PC-3 (cell line): ENCODE results near the gene SLAMF7.

ENCODE experiments used
- CTCF ChIP-seq: fragments of 300-600 bp; sonication (generic); conservative IDR thresholded peaks from 2 replicates; pipeline ENCODE4 v1.5.1; 2017; ENCODE audit warnings: antibody characterized with exemption, low read depth, mild to moderate bottlenecking, low read length
- EZH2 ChIP-seq: fragments of 300-600 bp; sonication (generic); IDR thresholded peaks from one replicate; pipeline ENCODE4 v1.6.1; 2017; ENCODE audit warnings: antibody characterized with exemption, mild to moderate bottlenecking, low read length; ENCODE audit not compliant: unreplicated experiment
- EZH2phosphoT487 ChIP-seq: fragments of 300-600 bp; sonication (generic); IDR thresholded peaks from 2 replicates; pipeline ENCODE4 v1.6.1; 2018; ENCODE audit warnings: mild to moderate bottlenecking, antibody characterized with exemption, low read length, borderline replicate concordance

DNA sequence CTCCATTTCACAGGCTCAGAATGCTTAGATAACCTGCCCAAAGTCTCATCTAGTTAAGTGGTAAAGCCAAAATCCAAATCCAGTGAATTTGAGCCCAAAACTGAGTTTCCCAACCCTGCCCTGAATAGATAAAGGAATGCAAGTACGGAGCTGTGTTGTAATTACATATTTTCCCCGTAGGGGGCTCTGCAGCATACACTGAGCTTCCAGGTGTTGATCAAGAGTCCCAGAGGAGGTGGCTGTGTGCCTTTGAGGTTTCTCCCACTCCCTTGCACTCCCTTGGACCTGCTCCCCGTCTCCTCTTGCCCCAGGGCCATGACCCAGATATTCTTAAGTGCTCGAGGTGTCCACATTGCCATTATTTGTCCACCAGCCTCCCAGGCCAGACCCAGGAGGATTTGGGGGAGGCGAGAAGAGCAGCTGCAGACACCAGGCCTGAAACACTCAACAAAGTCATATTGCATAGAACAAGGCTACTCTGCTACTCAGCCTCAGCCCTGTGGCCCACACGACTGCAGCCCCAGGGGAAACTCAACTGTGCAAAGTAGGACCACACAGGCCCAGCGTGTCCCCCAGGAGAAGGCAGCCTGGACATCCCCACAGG lies 38.5 kb downstream of the SLAMF7 start:
- TF ChIP-seq CTCF (peak; percentile 75), EZH2 (no peak), EZH2phosphoT487 (no peak)
